Suppressor macrophage treated with lipopolysaccharide for 1 hour (primary cell): ENCODE results near the gene AFP.
A peak's percentile ranks its signal among the peaks of the same experiment; 100 is the strongest.
"Not testable (repeated sequence)": the region's sequence is repeated elsewhere in the genome, so short reads cannot be mapped to it uniquely, and the experiment has no call there.

ENCODE experiments used
- DNase-seq, 3 donors: peaks; one replicate each; pipeline ENCODE4 v3.0.0-alpha.2; 2020 to 2022

The AFP gene

DNA sequence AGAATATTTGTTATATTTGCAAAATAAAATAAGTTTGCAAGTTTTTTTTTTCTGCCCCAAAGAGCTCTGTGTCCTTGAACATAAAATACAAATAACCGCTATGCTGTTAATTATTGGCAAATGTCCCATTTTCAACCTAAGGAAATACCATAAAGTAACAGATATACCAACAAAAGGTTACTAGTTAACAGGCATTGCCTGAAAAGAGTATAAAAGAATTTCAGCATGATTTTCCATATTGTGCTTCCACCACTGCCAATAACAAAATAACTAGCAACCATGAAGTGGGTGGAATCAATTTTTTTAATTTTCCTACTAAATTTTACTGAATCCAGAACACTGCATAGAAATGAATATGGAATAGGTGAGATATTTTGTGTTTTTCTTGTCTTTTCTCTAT, at the start of gene AFP:
Gene AFP (plus strand): TSS at position 238 of the 400 bp plus-strand sequence. CDS start 42 bp downstream, at position 280.
- DNase-seq, result peak in 1 of 3 donors; percentile 8

DNA sequence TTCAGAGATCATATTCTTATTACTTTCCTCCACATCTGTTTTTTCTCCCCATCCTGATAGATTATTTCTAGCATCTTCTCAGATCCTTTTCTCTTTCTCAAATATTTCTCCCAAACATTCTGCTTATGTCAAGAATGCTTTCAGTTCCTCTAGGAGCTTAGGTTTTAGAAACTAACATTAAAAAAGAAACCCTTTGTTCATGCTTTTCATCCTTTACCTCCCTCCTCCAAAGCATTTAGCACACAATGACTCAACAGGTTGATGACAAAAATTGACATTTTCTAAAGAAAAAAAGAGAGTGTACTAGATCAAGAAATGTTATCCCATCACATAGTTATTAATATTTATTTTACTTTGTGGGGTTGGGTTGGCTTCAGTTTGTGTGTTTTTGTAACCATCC, 48.5 kb upstream of the AFP start:
- no peak for DNase-seq

DNA sequence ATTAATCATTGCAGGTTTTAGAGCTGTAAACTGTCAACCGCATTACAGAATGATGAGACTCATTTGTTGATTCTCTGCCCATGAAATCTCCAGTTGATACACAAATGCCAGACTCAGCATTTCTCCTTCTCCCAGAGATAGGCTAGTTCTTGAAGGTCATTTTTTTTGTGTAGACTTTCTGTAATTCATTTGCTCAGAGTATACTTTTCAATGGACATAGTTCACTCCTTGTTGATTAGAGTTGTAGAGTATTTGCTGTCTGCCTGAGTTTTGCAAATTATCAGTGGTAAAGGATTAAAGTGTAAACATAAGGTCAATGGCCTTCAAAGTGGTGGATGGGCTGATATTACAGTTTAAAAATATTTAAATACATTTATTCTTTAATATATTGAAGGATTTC, 47.1 kb upstream of the AFP start:
- DNase-seq, result no peak

DNA sequence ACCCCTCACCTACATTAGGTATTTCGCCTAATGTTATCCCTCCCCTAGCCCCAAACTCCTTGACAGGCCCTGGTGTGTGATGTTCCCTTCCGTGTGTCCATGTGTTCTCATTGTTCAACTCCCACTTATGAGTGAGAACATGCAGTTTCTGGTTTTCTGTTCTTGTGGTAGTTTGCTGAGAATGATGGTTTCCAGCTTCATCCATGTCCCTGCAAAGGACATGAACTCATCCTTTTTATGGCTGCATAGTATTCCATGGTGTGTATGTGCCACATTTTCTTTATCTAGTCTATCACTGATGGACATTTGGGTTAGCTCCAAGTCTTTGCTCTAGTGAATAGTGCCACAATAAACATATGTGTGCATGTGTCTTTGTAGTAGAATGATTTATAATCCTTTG, 46.4 kb upstream of the AFP start:
- DNase-seq, result not testable (repeated sequence)

DNA sequence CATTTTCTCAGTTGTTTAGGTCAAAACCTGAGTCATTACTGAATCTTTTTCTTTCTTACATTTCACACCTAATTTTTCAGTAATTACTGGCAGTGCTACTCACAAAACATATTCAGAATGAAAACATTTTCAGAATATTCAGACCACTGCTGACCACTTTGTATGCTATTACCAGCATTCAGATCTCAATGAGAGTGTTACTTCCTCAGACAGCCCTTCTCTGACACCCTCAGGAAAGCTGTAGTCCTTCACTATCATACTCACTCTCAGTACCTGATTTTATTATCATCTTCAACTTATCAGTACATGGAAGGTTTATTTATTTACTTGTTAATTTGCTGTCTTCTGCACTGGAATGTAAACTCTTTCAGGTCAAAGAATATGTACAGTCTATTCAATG, 44.2 kb upstream of the AFP start:
- DNase-seq, result no peak

DNA sequence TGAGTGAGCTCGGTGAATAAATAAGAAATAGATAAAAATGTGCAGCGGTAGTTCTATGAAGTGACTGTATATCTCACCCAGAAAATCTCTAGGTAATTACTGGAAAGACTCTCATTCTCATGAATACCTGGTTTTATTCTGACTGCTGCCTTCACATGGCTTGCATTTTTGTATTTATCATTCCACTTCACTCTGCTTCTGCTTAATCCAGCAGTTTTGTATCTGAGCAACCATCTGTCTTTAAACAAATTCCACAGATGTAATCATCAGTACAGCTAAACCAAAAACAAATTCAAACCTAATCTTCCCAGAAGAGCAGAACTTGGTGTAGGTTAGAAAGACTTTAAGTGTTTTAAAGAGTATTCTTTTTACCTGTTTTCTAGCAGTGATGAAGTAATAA, 43.1 kb upstream of the AFP start:
- no peak for DNase-seq

DNA sequence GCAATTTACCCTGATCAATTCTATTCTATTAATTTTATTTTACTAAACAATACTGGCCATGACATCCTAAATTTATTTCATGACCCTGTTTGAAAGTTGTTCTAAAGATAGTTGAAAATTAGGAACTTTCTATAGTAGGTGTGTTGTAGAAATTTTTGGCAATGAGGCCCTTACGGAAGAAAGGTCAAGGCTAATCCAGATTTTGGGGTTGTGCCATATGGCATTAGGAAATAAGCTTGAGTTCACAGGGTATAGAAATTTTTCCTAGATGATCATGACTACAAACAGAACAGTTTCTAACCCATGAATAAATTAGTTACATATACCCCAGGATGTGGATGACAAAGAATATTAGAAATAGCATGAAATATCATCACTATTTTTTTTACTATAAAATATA, 39.7 kb upstream of the AFP start:
- DNase-seq, result no peak

DNA sequence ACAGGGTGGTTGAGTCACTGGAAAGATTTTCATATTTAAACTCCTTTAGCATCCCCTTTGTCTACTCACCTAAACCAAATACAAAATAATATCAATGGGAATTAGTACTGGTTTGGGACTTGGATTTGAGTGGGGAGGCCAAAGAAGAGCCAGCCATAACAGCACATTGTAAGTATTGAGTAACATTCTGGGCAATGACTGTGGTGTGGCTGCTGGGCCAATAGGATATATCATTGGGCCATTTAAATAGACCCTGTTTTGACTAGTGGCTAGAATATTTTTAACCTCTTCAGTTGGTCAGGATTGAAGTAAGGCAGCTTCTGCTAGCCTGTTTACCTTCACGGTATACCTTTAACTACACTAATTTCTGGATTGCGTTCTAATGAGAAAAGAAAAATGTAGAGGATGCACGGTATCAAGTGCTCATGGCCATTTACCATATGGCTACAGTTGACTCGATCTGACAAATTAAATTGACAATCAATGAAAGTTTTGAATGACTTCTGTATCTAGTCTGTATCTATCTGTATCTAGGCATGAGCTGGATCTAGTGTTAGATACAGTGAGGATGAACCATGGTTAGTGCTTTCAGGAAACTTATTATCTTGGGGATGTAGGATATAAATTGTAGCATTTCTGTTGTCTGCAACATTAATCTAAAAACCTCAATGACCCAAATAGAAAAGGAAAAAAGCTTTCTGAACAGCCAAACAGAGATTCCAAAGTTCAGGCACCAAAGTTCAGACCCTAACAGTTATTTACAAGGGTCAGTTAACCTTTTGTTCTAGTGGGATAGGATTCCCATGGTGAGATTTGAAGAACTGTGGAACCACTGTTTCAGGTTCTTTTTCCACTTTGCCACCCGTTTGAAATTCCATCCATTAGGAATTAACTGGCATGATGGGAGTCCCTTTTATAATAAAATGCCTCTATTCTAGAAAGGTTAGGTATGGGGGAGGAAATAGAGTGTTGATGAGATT, 38.7 kb upstream of the AFP start:
- DNase-seq, result no peak

DNA sequence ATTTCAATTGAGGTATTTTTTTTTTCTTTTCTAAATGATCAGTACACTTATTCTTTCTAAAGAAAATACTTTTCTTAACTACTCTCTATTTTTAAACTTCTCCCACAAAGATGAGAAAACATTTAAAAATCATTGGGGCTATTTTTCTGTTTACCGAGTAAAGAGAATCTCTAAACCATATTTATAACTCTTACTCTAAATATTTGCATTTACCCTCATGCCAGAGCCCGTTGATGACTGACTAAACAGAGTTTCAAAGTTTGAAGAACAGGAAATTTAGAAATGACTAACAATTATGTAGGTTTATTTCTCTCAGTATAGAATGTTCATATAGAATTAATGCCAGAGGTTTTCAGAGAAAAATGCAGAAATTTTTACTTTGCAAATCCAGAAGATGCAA, 34.6 kb upstream of the AFP start:
- DNase-seq, result no peak

DNA sequence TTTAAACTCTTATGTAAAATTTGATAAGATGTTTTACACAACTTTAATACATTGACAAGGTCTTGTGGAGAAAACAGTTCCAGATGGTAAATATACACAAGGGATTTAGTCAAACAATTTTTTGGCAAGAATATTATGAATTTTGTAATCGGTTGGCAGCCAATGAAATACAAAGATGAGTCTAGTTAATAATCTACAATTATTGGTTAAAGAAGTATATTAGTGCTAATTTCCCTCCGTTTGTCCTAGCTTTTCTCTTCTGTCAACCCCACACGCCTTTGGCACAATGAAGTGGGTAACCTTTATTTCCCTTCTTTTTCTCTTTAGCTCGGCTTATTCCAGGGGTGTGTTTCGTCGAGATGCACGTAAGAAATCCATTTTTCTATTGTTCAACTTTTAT, 32.0 kb upstream of the AFP start, which contains the start of gene ALB:
Gene ALB (plus strand): TSS at position 246 of the 400 bp plus-strand sequence. CDS start 41 bp downstream, at position 287.
- DNase-seq, result peak in 1 of 3 donors; percentile 17

DNA sequence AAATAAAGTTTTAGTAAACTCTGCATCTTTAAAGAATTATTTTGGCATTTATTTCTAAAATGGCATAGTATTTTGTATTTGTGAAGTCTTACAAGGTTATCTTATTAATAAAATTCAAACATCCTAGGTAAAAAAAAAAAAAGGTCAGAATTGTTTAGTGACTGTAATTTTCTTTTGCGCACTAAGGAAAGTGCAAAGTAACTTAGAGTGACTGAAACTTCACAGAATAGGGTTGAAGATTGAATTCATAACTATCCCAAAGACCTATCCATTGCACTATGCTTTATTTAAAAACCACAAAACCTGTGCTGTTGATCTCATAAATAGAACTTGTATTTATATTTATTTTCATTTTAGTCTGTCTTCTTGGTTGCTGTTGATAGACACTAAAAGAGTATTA, 31.6 kb upstream of the AFP start:
- no peak for DNase-seq

DNA sequence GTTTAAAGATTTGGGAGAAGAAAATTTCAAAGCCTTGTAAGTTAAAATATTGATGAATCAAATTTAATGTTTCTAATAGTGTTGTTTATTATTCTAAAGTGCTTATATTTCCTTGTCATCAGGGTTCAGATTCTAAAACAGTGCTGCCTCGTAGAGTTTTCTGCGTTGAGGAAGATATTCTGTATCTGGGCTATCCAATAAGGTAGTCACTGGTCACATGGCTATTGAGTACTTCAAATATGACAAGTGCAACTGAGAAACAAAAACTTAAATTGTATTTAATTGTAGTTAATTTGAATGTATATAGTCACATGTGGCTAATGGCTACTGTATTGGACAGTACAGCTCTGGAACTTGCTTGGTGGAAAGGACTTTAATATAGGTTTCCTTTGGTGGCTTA, 30.9 kb upstream of the AFP start:
- no peak for DNase-seq

DNA sequence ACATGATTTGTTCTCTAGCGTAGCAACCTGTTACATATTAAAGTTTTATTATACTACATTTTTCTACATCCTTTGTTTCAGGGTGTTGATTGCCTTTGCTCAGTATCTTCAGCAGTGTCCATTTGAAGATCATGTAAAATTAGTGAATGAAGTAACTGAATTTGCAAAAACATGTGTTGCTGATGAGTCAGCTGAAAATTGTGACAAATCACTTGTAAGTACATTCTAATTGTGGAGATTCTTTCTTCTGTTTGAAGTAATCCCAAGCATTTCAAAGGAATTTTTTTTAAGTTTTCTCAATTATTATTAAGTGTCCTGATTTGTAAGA, 29.5 kb upstream of the AFP start:
- no peak for DNase-seq

DNA sequence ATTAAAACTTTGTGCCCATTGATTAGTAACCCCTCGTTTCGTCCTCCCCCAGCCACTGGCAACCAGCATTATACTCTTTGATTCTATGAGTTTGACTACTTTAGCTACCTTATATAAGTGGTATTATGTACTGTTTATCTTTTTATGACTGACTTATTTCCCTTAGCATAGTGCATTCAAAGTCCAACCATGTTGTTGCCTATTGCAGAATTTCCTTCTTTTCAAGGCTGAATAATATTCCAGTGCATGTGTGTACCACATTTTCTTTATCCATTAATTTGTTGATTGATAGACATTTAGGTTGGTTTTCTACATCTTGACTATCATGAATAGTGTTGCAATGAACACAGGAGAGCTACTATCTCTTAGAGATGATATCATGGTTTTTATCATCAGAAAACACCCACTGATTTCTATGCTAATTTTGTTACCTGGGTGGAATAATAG, 28.8 kb upstream of the AFP start:
- no peak for DNase-seq

DNA sequence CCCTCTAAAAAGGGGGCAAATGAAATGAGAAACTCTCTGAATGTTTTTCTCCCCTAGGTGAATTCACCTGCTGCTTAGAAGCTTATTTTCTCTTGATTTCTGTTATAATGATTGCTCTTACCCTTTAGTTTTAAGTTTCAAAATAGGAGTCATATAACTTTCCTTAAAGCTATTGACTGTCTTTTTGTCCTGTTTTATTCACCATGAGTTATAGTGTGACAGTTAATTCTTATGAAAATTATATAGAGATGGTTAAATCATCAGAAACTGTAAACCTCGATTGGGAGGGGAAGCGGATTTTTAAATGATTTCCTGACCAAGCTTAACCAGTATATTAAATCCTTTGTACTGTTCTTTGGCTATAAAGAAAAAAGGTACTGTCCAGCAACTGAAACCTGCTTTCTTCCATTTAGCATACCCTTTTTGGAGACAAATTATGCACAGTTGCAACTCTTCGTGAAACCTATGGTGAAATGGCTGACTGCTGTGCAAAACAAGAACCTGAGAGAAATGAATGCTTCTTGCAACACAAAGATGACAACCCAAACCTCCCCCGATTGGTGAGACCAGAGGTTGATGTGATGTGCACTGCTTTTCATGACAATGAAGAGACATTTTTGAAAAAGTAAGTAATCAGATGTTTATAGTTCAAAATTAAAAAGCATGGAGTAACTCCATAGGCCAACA, 27.7 kb upstream of the AFP start:
- no peak for DNase-seq

DNA sequence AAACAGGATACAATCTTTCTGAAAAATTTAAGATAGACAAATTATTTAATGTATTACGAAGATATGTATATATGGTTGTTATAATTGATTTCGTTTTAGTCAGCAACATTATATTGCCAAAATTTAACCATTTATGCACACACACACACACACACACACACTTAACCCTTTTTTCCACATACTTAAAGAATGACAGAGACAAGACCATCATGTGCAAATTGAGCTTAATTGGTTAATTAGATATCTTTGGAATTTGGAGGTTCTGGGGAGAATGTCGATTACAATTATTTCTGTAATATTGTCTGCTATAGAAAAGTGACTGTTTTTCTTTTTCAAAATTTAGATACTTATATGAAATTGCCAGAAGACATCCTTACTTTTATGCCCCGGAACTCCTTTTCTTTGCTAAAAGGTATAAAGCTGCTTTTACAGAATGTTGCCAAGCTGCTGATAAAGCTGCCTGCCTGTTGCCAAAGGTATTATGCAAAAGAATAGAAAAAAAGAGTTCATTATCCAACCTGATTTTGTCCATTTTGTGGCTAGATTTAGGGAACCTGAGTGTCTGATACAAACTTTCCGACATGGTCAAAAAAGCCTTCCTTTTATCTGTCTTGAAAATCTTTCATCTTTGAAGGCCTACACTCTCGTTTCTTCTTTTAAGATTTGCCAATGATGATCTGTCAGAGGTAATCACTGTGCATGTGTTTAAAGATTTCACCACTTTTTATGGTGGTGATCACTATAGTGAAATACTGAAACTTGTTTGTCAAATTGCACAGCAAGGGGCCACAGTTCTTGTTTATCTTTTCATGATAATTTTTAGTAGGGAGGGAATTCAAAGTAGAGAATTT, 26.8 kb upstream of the AFP start:
- no peak for DNase-seq

DNA sequence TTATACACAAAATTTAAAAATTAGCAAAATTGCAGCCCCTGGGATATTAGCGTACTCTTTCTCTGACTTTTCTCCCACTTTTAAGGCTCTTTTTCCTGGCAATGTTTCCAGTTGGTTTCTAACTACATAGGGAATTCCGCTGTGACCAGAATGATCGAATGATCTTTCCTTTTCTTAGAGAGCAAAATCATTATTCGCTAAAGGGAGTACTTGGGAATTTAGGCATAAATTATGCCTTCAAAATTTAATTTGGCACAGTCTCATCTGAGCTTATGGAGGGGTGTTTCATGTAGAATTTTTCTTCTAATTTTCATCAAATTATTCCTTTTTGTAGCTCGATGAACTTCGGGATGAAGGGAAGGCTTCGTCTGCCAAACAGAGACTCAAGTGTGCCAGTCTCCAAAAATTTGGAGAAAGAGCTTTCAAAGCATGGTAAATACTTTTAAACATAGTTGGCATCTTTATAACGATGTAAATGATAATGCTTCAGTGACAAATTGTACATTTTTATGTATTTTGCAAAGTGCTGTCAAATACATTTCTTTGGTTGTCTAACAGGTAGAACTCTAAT, 26.0 kb upstream of the AFP start:
- peak in 1 of 3 donors; percentile 3 for DNase-seq

DNA sequence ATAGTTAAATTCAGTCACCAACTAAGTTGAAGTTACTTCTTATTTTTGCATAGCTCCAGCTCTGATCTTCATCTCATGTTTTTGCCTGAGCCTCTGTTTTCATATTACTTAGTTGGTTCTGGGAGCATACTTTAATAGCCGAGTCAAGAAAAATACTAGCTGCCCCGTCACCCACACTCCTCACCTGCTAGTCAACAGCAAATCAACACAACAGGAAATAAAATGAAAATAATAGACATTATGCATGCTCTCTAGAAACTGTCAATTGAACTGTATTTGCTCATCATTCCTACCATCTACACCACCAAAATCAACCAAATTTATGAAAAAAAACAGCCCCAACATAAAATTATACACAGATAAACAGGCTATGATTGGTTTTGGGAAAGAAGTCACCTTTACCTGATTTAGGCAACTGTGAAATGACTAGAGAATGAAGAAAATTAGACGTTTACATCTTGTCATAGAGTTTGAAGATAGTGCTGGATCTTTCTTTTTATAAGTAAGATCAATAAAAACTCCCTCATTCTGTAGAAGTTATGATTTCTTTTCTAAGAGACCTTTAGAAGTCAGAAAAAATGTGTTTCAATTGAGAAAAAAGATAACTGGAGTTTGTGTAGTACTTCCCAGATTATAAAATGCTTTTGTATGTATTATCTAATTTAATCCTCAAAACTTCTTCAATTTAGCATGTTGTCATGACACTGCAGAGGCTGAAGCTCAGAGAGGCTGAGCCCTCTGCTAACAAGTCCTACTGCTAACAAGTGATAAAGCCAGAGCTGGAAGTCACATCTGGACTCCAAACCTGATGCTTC, 24.9 kb upstream of the AFP start:
- no peak for DNase-seq

DNA sequence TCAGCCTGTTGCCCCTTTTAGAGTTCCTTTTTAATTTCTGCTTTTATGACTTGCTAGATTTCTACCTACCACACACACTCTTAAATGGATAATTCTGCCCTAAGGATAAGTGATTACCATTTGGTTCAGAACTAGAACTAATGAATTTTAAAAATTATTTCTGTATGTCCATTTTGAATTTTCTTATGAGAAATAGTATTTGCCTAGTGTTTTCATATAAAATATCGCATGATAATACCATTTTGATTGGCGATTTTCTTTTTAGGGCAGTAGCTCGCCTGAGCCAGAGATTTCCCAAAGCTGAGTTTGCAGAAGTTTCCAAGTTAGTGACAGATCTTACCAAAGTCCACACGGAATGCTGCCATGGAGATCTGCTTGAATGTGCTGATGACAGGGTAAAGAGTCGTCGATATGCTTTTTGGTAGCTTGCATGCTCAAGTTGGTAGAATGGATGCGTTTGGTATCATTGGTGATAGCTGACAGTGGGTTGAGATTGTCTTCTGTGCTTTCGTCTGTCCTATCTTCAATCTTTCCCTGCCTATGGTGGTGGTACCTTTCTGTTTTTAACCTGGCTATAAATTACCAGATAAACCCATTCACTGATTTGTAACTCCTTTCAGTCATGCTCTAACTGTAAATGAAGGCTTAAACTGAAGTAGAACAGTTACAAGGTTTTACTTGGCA, 24.1 kb upstream of the AFP start:
- no peak for DNase-seq

DNA sequence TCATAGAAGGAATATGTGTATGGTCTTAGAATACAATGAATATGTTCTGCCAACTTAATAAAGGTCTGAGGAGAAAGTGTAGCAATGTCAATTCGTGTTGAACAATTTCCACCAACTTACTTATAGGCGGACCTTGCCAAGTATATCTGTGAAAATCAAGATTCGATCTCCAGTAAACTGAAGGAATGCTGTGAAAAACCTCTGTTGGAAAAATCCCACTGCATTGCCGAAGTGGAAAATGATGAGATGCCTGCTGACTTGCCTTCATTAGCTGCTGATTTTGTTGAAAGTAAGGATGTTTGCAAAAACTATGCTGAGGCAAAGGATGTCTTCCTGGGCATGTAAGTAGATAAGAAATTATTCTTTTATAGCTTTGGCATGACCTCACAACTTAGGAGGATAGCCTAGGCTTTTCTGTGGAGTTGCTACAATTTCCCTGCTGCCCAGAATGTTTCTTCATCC, 22.7 kb upstream of the AFP start:
- no peak for DNase-seq

DNA sequence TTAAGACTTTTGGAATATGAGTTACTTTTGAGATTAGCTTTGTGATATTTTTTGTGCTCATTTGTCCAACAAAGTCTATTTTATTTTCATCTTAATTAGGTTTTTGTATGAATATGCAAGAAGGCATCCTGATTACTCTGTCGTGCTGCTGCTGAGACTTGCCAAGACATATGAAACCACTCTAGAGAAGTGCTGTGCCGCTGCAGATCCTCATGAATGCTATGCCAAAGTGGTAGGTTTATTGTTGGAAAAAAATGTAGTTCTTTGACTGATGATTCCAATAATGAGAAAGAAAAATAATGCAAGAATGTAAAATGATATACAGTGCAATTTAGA, 21.1 kb upstream of the AFP start:
- DNase-seq, result no peak
